PFSK-1 (cell line): Measurements from ENCODE around the gene SLC9A9.

ENCODE experiments used
- FOXP2 ChIP-seq: optimal IDR thresholded peaks from 2 replicates; pipeline ENCODE3; 2011; ENCODE audit warnings: borderline replicate concordance, control low read depth, inconsistent platforms; ENCODE audit not compliant: insufficient read depth; ENCODE audit errors: extremely low read length, extremely low read depth
- POLR2AphosphoS5 ChIP-seq: IDR thresholded peaks from 2 replicates; pipeline ENCODE4 v1.6.1; 2012; ENCODE audit warnings: low read depth, mild to moderate bottlenecking, control low read depth, low read length, moderate library complexity
- SIN3A ChIP-seq: IDR thresholded peaks from 2 replicates; pipeline ENCODE4 v1.6.1; 2012; ENCODE audit warnings: mild to moderate bottlenecking, low read length, moderate library complexity, borderline replicate concordance; ENCODE audit not compliant: insufficient read depth
- TAF1 ChIP-seq: IDR thresholded peaks from 2 replicates; pipeline ENCODE4 v1.6.1; 2012; ENCODE audit warnings: low read length, control low read depth, borderline replicate concordance; ENCODE audit not compliant: insufficient read depth
- TF ChIP-seq, protein P1 (sequence below), 2 experiments: IDR thresholded peaks; 2 replicates each; pipeline versions ENCODE4 v1.6.1 to v1.8.0; 2011 to 2012; ENCODE audit warnings: low read depth in 2 of 2, low read length in 2 of 2, control low read depth in 1 of 2, inconsistent platforms in 1 of 2, mild to moderate bottlenecking in 1 of 2, moderate library complexity in 1 of 2; ENCODE audit not compliant: insufficient read depth in 1 of 2

SLC9A9 gene

DNA sequence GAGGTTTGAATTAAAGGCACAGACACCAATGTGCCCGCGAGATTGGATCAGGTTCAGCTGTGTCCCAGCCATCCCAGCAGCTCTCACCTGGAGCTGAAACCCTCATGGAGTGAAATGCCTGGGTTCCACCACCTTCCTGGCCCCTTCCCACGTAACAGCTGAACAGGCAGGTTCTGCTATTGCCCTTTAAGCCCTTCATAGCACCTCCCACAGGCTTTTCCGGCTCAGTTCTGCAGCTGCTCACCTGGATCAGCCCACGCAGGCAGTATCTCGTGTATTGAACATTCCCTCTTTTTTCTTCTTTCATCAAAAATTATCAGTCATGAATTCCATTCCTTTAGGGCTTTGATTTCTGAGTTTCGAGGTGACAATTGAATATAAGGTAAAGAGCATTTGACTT is 129.8 kb downstream of the SLC9A9 start:
- no peak for TF ChIP-seq POLR2AphosphoS5
- no peak for TF ChIP-seq FOXP2
- TF ChIP-seq, protein P1, sequence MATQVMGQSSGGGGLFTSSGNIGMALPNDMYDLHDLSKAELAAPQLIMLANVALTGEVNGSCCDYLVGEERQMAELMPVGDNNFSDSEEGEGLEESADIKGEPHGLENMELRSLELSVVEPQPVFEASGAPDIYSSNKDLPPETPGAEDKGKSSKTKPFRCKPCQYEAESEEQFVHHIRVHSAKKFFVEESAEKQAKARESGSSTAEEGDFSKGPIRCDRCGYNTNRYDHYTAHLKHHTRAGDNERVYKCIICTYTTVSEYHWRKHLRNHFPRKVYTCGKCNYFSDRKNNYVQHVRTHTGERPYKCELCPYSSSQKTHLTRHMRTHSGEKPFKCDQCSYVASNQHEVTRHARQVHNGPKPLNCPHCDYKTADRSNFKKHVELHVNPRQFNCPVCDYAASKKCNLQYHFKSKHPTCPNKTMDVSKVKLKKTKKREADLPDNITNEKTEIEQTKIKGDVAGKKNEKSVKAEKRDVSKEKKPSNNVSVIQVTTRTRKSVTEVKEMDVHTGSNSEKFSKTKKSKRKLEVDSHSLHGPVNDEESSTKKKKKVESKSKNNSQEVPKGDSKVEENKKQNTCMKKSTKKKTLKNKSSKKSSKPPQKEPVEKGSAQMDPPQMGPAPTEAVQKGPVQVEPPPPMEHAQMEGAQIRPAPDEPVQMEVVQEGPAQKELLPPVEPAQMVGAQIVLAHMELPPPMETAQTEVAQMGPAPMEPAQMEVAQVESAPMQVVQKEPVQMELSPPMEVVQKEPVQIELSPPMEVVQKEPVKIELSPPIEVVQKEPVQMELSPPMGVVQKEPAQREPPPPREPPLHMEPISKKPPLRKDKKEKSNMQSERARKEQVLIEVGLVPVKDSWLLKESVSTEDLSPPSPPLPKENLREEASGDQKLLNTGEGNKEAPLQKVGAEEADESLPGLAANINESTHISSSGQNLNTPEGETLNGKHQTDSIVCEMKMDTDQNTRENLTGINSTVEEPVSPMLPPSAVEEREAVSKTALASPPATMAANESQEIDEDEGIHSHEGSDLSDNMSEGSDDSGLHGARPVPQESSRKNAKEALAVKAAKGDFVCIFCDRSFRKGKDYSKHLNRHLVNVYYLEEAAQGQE (IDR thresholded peaks at IDR 0.05; ENCODE audit: insufficient read depth in 1 of 2, low read depth in 2 of 2, low read length in 2 of 2) = no peak
- no peak for TF ChIP-seq SIN3A
- no peak for TF ChIP-seq TAF1

DNA sequence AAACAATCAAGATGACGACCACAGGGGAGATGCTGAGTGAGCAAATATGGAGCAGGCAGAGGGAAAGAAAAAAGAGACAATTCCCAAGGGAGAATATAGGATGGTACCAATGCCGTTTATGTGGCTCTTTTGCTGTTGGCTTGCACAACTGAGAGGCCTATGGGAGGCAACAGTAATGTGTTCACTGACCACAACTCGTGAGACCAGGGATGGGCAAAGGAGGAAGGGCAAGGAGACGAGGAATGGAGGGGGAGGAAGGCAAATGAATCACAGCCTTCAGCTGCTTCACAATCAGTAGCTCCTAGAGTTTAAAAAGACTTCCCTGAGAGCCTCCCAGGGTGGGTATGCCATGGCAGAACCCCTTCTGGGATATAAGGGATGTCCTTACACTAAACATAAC is 131.5 kb downstream of the SLC9A9 start:
- no peak for TF ChIP-seq TAF1

DNA sequence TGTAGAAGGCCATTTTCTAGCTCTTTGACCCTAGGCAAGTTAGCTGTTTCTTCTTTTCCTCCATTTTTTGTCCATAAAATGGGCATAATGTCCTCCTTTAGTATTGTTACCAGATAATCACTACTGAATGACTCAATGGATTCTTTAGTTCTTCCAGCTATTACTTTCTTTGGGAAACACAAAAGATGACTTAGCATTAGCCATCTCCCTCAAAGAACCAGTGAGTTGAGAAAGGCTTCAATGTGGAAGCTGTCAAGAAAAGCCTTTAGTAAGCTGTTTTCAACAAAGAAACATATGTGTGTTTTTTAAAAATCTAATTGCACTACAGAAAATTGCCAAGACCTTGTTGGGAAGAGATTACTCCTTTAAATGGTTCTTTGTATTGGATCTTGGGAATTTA is 135.7 kb downstream of the SLC9A9 start:
- TF ChIP-seq, protein P1 (IDR thresholded peaks at IDR 0.05; ENCODE audit: insufficient read depth in 1 of 2, low read depth in 2 of 2, low read length in 2 of 2) = no peak
- TF ChIP-seq FOXP2 = no peak
- no peak for TF ChIP-seq SIN3A
- no peak for TF ChIP-seq TAF1
- TF ChIP-seq POLR2AphosphoS5 = no peak

DNA sequence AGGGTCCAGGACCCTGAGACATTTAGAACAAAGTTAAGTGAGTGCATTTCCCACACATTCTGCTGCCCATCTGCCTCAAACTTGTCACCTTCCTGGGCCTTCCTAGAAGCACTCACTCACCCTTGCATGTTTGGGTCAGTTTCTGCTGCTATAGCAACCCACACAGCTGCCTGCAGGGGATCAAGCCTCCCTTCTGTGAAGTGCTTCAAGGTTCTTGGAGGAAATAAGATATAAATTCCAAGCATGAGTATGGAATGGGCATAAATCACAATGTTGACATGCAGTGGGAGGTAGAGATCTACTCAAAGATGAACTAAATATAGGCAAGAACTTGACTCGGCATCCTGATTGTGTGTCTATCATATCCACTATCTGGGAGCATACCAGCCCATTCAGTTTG is 140.4 kb downstream of the SLC9A9 start:
- no peak for TF ChIP-seq SIN3A
- TF ChIP-seq TAF1 = no peak
- TF ChIP-seq, protein P1 (IDR thresholded peaks at IDR 0.05; ENCODE audit: insufficient read depth in 1 of 2, low read depth in 2 of 2, low read length in 2 of 2) = no peak
- TF ChIP-seq FOXP2 = no peak
- TF ChIP-seq POLR2AphosphoS5 = no peak

DNA sequence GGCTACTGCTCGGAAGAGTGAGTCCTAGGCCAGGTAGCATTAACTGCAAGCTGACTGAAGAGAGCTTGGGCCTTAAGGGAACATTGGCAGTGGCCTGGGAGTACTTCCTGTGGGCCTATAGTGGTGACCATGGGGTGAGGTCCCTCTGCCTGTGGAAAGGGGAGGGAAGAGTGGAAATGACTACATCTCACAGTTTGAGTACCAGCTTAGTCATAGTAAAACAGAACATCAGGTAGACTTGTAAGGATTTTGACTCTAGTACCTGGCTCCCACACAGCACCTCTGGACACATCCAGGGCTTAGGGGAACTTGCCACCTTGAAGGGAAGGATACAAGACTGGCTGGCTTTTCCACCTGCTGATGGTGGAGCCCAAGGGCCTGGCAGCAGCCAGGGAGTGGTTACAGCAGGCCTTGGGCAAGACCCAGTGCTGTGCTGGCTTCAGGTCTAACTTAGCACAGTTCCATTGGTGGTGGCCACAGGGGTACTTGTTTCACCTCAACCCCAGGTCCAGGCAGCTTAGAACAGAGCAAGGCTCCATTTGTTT is 147.8 kb downstream of the SLC9A9 start:
- TF ChIP-seq FOXP2 (no peak), POLR2AphosphoS5 (no peak), SIN3A (no peak), TAF1 (no peak)
- TF ChIP-seq, protein P1 (IDR thresholded peaks at IDR 0.05; ENCODE audit: insufficient read depth in 1 of 2, low read depth in 2 of 2, low read length in 2 of 2) = no peak
